ENCODE results near the gene PCDHGC5. TPM values are rescaled to one million over a fixed set of nuclear protein-coding genes. Genes with fewer than 3 reads are reported as not detected.

Gene PCDHGC5
- total RNA-seq, 1 donor from 2014 or later = 0.33 TPM

DNA sequence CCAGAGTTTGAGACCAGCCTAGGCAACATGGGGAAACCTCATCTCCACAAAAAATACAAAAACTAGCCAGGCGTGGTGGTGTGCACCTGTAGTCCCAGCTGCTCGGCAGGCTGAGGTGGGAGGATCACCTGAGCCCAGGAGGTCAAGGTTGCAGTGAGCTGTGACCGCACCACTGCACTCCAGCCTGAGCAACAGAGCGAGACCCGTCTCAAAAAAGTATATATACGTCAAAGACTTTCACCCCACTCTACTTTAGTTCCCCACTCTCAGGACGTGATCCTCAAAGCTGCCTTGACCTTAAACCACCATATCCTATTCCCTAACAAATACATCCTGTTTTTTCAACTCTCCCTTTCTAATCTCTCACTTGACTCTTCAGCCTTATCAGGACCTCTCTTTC, 41.0 kb downstream of the PCDHGC5 start:
- no peak for DNase-seq (ENCODE audit: low read depth, low spot score)

DNA sequence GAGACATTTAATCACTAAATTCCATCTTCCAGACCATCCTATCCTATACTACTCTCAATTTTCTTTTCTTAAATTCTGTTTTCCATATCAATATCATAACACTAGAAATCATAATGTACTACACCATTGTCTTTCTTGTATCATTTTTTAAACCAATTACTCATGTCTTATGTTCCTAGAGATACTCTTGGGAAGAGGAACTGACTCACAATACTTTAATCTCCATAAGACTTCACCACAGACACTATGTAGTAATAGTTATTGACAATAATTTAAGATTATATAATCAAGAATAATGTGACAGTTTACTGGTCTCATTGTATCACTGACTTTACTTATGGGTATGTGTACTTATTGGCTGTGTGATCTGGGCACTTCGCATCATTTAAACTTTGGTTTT, 43.8 kb downstream of the PCDHGC5 start:
- DNase-seq (ENCODE audit: low read depth, low spot score) = no peak

DNA sequence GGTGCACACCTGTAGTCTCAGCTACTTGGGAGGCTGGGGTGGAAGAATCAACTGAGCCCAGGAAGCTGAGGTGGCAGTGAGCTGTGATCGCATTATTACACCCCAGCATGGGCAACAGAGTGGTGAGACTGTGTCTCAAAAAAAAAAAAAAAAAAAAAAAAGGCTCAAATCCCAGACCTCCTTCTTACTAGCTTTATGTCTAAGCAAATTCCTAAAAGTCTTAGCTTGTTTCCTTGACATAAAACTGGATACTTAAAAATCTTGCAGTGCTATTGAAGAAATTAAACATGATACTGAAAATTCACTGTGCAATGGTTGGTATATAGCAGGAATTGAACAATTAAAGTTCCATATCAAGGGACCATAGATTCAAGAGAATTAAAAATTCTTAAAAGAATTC, 45.0 kb downstream of the PCDHGC5 start:
- DNase-seq (ENCODE audit: low read depth, low spot score) = no peak

DNA sequence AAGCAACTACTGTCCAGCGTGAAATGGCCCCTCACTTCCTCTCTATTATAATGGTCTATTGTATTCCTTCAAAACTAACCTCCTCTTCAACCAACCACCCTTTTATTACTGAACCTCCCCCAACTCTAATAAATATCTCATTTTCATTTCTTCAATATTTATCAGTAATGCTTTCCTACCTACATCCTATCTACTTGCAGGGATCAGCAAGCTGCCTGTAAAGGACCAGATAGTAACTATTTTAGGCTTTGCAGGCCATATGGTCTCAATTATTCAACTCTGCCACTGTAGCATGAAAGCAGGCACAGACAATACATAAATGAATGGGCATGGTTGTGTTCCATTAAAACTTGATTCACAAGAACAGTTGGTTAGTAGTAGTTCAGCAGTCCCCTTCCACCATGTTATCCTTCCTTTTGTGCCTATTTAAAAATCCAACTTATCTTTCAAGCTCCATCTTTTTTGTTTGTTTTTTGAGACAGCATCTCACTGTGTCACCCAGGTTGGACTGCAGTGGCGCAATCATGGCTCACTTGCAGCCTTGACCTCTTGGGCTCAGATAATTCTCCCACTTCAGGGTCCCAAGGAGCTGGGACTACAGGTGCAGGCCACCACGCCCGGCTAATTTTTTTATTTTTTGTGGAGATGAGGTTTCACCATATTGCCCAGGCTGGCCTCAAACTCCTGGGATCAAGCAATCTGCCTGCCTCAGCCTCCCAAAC, 45.8 kb downstream of the PCDHGC5 start:
- no peak for DNase-seq (ENCODE audit: low read depth, low spot score)

Other genes starting within 250 kb of the PCDHGC5 start
- 0.26 and 0.95 TPM in 2 replicates for gene PCDHB15, start 243.7 kb upstream of the PCDHGC5 start, total RNA-seq
- 0.13 and 0.32 TPM in 2 replicates for gene SLC25A2, start 185.0 kb upstream of the PCDHGC5 start, total RNA-seq
- 70.7 and 109 TPM in 2 replicates for gene TAF7, start 168.3 kb upstream of the PCDHGC5 start, total RNA-seq
- 0.20 and 0.28 TPM in 2 replicates for gene PCDHGA1, start 158.6 kb upstream of the PCDHGC5 start, total RNA-seq
- gene PCDHGA2, start 150.3 kb upstream of the PCDHGC5 start, total RNA-seq = 0.79 and 0.92 TPM in 2 replicates
- gene PCDHGA3, start 145.3 kb upstream of the PCDHGC5 start, total RNA-seq = 0.21 and 0.26 TPM in 2 replicates
- gene PCDHGB1, start 139.0 kb upstream of the PCDHGC5 start, total RNA-seq = 0.59 and 0.63 TPM in 2 replicates
- gene PCDHGA4, start 134.1 kb upstream of the PCDHGC5 start, total RNA-seq = 2.0 and 3.5 TPM in 2 replicates
- gene PCDHGB2, start 129.1 kb upstream of the PCDHGC5 start, total RNA-seq = 1.3 TPM in 2 replicates
- gene PCDHGA5, start 124.9 kb upstream of the PCDHGC5 start, total RNA-seq = 0.35 and 0.40 TPM in 2 replicates
- gene PCDHGB3, start 118.8 kb upstream of the PCDHGC5 start, total RNA-seq = 1.3 and 1.6 TPM in 2 replicates
- gene PCDHGA6, start 115.2 kb upstream of the PCDHGC5 start, total RNA-seq = 1.3 and 1.4 TPM in 2 replicates
- 0.59 and 0.95 TPM in 2 replicates for gene PCDHGA7, start 106.3 kb upstream of the PCDHGC5 start, total RNA-seq
- 9.3 and 12.4 TPM in 2 replicates for gene PCDHGB4, start 101.4 kb upstream of the PCDHGC5 start, total RNA-seq
- gene PCDHGA8, start 96.4 kb upstream of the PCDHGC5 start, total RNA-seq = 0.46 and 0.95 TPM in 2 replicates
- gene PCDHGB5, start 91.1 kb upstream of the PCDHGC5 start, total RNA-seq = 8.7 and 12.3 TPM in 2 replicates
- gene PCDHGA9, start 86.3 kb upstream of the PCDHGC5 start, total RNA-seq = 1.2 and 1.8 TPM in 2 replicates
- 2.0 and 2.1 TPM in 2 replicates for gene PCDHGB6, start 81.1 kb upstream of the PCDHGC5 start, total RNA-seq
- 3.1 and 4.0 TPM in 2 replicates for gene PCDHGA10, start 76.1 kb upstream of the PCDHGC5 start, total RNA-seq
- gene PCDHGB7, start 71.4 kb upstream of the PCDHGC5 start, total RNA-seq = 4.8 and 6.1 TPM in 2 replicates
- gene PCDHGA11, start 68.0 kb upstream of the PCDHGC5 start, total RNA-seq = 8.7 and 11.1 TPM in 2 replicates
- gene PCDHGA12, start 58.6 kb upstream of the PCDHGC5 start, total RNA-seq = 5.1 and 8.7 TPM in 2 replicates
- 9.0 and 14.7 TPM in 2 replicates for gene PCDHGC3, start 13.1 kb upstream of the PCDHGC5 start, total RNA-seq
- 0.40 and 0.95 TPM in 2 replicates for gene PCDHGC4, start 4.1 kb upstream of the PCDHGC5 start, total RNA-seq
- gene DIAPH1, start 129.9 kb downstream of the PCDHGC5 start, total RNA-seq = 42.7 and 52.6 TPM in 2 replicates
- gene HDAC3, start 147.8 kb downstream of the PCDHGC5 start, total RNA-seq = 44.7 and 57.3 TPM in 2 replicates
- gene RELL2, start 147.9 kb downstream of the PCDHGC5 start, total RNA-seq = 2.7 and 3.3 TPM in 2 replicates
- gene FCHSD1, start 162.3 kb downstream of the PCDHGC5 start, total RNA-seq = 20.0 and 22.9 TPM in 2 replicates
- 33.8 and 43.1 TPM in 2 replicates for gene ARAP3, start 193.1 kb downstream of the PCDHGC5 start, total RNA-seq

All from pulmonary artery endothelial cell (primary cell).